PC-3 (cell line): ENCODE measurements around the gene TOLLIP. TPM values are rescaled to one million over a fixed set of nuclear protein-coding genes. Genes with fewer than 3 reads are reported as not detected.

Experiments
- ATAC-seq: fragments of 200-7000 bp; cut with Tn5 transposase; 2 replicates; pipeline ENCODE4 v1.9.1; 2020; ENCODE audit warnings: mild to moderate bottlenecking, moderate library complexity
- BruUV-seq: library from RNA; stranded (reverse); fragments of 400-500 nt; replicated peaks from 2 replicates; lab custom pipeline; 2021; lab: Mats Ljungman, UMichigan
- CTCF ChIA-PET: fragments of 300-600 bp; sonication (Branson Sonifier 250); formaldehyde crosslinking; loops from one replicate; lab custom pipeline; 2022; ENCODE audit warnings: antibody characterized with exemption; lab: Charles Lee
- POLR2A ChIA-PET: fragments of 300-600 bp; sonication (Branson Sonifier 250); formaldehyde crosslinking; loops from one replicate; lab custom pipeline; 2022; ENCODE audit warnings: antibody characterized with exemption; ENCODE audit not compliant: unreplicated experiment; lab: Charles Lee
- DNase-seq: peaks from one replicate; pipeline ENCODE4 v3.0.0-alpha.2; 2015
- H2AFZ ChIP-seq: fragments of 300-600 bp; sonication (generic); 2 replicates; pipeline ENCODE4 v1.6.0; 2016; ENCODE audit warnings: antibody characterized with exemption, low read length
- H3F3A ChIP-seq: fragments of 300-600 bp; sonication (generic); one replicate; pipeline ENCODE4 v1.6.0; 2017; ENCODE audit warnings: antibody characterized with exemption, low read length, control low read depth, mild to moderate bottlenecking; ENCODE audit not compliant: unreplicated experiment
- H3K27ac ChIP-seq: fragments of 300-600 bp; sonication (generic); 2 replicates; pipeline ENCODE4 v1.5.1; 2016; ENCODE audit warnings: mild to moderate bottlenecking, low read length
- H3K27me3 ChIP-seq: fragments of 300-600 bp; sonication (generic); 2 replicates; pipeline ENCODE4 v1.6.1; 2016; ENCODE audit warnings: low read length, mixed read lengths
- H3K36me3 ChIP-seq: fragments of 300-600 bp; sonication (generic); 2 replicates; pipeline ENCODE4 v1.6.1; 2016; ENCODE audit warnings: low read depth, mixed run types, low read length, mixed read lengths
- H3K4me1 ChIP-seq: fragments of 300-600 bp; sonication (generic); 2 replicates; pipeline ENCODE4 v1.5.1; 2016; ENCODE audit warnings: low read length; ENCODE audit not compliant: insufficient read depth
- H3K4me2 ChIP-seq: fragments of 300-600 bp; sonication (generic); 2 replicates; pipeline ENCODE4 v1.6.0; 2016; ENCODE audit warnings: low read length
- H3K4me3 ChIP-seq: fragments of 300-600 bp; sonication (generic); 2 replicates; pipeline ENCODE4 v1.5.1; 2016; ENCODE audit warnings: mild to moderate bottlenecking, low read length, mixed read lengths
- H3K79me2 ChIP-seq: fragments of 300-600 bp; sonication (generic); 2 replicates; pipeline ENCODE4 v1.6.1; 2017; ENCODE audit warnings: low read length, mixed read lengths
- H3K9ac ChIP-seq: fragments of 300-600 bp; sonication (generic); 2 replicates; pipeline ENCODE4 v1.6.0; 2016; ENCODE audit warnings: mild to moderate bottlenecking, low read length
- H3K9me2 ChIP-seq: fragments of 300-600 bp; sonication (generic); replicated peaks from 2 replicates; pipeline ENCODE4 v1.6.1; 2016; ENCODE audit warnings: mixed run types, low read length, mixed read lengths
- H3K9me3 ChIP-seq: fragments of 300-600 bp; sonication (generic); 2 replicates; pipeline ENCODE4 v1.6.1; 2016; ENCODE audit warnings: low read length, mixed read lengths
- H4K20me1 ChIP-seq: fragments of 300-600 bp; sonication (generic); 2 replicates; pipeline ENCODE4 v1.6.1; 2016; ENCODE audit warnings: low read length, mixed read lengths
- EZH2 ChIP-seq: fragments of 300-600 bp; sonication (generic); IDR thresholded peaks from one replicate; pipeline ENCODE4 v1.6.1; 2017; ENCODE audit warnings: antibody characterized with exemption, mild to moderate bottlenecking, low read length; ENCODE audit not compliant: unreplicated experiment
- EZH2phosphoT487 ChIP-seq: fragments of 300-600 bp; sonication (generic); IDR thresholded peaks from 2 replicates; pipeline ENCODE4 v1.6.1; 2018; ENCODE audit warnings: mild to moderate bottlenecking, antibody characterized with exemption, low read length, borderline replicate concordance
- intact Hi-C: fragments of 100-400 bp; cut with micrococcal nuclease; formaldehyde crosslinking; loops from 2 replicates; pipeline ENCODE4 v1.9.0; 2023
- total RNA-seq: library from RNA; depleted of rRNA; stranded (reverse); fragments of >200 nt; gene quantifications from 2 replicates; pipeline ENCODE4 v1.2.3, GENCODE V29; 2014
- TF ChIP-seq, protein P1 (sequence below): fragments of 300-600 bp; sonication (generic); conservative IDR thresholded peaks from 2 replicates; pipeline ENCODE4 v1.5.1; 2017; ENCODE audit warnings: antibody characterized with exemption, low read depth, mild to moderate bottlenecking, low read length

TOLLIP gene
- total RNA-seq, 1 experiment from 2014 or later = 43.2 TPM

DNA sequence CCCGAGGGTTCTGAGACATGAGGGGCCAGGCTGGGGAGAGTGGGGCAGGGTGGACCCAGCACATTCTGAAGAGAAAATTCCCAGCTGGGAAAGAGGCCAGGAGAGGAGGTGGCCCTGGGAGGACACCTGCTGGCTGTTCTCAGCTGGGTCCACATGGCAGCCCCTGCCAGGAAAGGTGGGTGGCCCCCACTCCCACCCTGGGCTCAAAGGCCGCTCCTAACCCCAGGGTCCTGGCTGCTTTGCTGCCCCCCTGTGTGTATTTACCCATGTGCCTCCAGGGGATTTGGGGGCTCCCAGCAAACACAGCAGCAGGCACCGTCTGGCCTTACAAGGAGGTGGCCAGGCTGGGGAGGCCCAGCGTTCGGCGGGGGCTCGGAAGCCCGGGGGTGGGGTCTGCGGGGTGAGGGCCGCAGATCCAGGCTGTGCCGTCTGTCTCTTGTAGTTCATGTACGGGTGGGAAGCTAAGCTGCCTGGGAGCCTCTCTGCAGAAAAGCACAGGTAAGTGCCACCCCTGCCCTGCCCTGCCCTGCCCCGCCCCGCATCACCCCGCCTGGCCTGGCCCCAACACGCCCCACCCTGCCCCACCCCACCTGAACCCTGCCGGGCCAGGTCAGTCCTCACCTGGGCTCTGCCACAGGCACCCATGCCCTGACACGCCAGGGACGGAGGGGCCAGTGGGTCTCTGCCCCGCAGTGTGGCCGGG is 75.9 kb downstream of the TOLLIP start:
- Histone ChIP-seq H3K4me1 (no peaks in the 10 kb centered on the region), H3K4me2 (no peak overlapping the region), H3K79me2 (no peaks in the 10 kb centered on the region), H3F3A (no peaks in the 10 kb centered on the region), H2AFZ (no peak overlapping the region), H3K9me2 (no peaks in the 10 kb centered on the region), H3K4me3 (no peak overlapping the region), H3K36me3 (no peaks in the 10 kb centered on the region), H3K9me3 (no peaks in the 10 kb centered on the region), H4K20me1 (no peaks in the 10 kb centered on the region), H3K27ac (no peak overlapping the region), H3K9ac (no peak overlapping the region), H3K27me3 (no peaks in the 10 kb centered on the region)
- intact Hi-C loops = no loop called here
- DNase-seq (peak; percentile 34), ATAC-seq (peak; percentile 25)
- ChIA-PET CTCF (interaction anchor here (1.0 kb wide), 1 partner anchor 179 kb away, joined by 3 read pairs; no protein-coding TSS in a partner anchor), POLR2A (no interaction called here)
- TF ChIP-seq, protein P1, sequence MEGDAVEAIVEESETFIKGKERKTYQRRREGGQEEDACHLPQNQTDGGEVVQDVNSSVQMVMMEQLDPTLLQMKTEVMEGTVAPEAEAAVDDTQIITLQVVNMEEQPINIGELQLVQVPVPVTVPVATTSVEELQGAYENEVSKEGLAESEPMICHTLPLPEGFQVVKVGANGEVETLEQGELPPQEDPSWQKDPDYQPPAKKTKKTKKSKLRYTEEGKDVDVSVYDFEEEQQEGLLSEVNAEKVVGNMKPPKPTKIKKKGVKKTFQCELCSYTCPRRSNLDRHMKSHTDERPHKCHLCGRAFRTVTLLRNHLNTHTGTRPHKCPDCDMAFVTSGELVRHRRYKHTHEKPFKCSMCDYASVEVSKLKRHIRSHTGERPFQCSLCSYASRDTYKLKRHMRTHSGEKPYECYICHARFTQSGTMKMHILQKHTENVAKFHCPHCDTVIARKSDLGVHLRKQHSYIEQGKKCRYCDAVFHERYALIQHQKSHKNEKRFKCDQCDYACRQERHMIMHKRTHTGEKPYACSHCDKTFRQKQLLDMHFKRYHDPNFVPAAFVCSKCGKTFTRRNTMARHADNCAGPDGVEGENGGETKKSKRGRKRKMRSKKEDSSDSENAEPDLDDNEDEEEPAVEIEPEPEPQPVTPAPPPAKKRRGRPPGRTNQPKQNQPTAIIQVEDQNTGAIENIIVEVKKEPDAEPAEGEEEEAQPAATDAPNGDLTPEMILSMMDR = peak; percentile 53
- TF ChIP-seq EZH2phosphoT487 (no peak), EZH2 (no peak)
- BruUV-seq = no TSS peak

- no peak for ATAC-seq
- Histone ChIP-seq H3K27ac (no peak overlapping the region), H3K4me1 (no peaks in the 10 kb centered on the region), H3K4me2 (no peak overlapping the region), H3K79me2 (no peaks in the 10 kb centered on the region), H3K9me3 (no peaks in the 10 kb centered on the region), H3K36me3 (no peaks in the 10 kb centered on the region), H3K4me3 (no peak overlapping the region), H3F3A (no peaks in the 10 kb centered on the region), H3K9me2 (no peaks in the 10 kb centered on the region), H4K20me1 (no peaks in the 10 kb centered on the region), H2AFZ (no peak overlapping the region), H3K9ac (no peak overlapping the region), H3K27me3 (no peaks in the 10 kb centered on the region)
- no peak for DNase-seq
- ChIA-PET POLR2A (interaction anchor here (0.5 kb wide), 1 partner anchor 11 kb away, joined by 3 read pairs; no protein-coding TSS in a partner anchor), CTCF (interaction anchor here (1.0 kb wide), 1 partner anchor 179 kb away, joined by 3 read pairs; no protein-coding TSS in a partner anchor)
- BruUV-seq = TSS peak; percentile 71
- no peak for TF ChIP-seq EZH2phosphoT487
- TF ChIP-seq, protein P1 = no peak
- TF ChIP-seq EZH2 = no peak
- intact Hi-C loops = no loop called here
These were observed 76.5 kb downstream of the TOLLIP start for GRCh38 chr11:1232883-1233321.
